HG02759 (cell line): Measurements from ENCODE around the gene RNF112.
"Not testable (repeated sequence)": the region's sequence is repeated elsewhere in the genome, so short reads cannot be mapped to it uniquely, and the experiment has no call there.

Source experiments
- ATAC-seq: cut with Tn5 transposase; IDR thresholded peaks from one replicate; pipeline ENCODE4 v1.9.1; 2021; ENCODE audit warnings: mild to moderate bottlenecking, moderate library complexity; ENCODE audit not compliant: unreplicated experiment

RNF112 gene

DNA sequence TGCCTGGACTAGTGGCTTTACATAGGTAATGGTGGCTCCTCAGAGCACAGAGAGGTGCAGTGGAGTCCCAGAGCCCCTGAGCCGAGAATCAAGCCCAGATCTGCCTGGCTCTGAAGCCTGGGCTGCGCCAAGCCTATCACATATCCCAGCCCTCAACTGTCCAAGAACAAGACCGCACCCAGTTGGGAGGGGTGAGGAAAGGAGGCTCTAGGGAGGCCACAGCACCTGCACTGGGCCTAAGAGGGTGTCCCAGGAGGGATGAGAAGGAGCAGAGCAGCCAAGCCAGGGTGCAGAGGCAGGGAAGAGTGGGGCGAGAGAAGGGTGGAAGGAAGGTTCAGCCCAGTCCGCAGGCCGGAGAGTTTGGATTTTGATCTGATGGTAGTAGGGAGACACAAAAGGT lies 941 bp upstream of the RNF112 start:
- ATAC-seq, result no peak

- no peak for ATAC-seq
Measured at GRCh38 chr17:19411631-19412030, 599 bp downstream of the RNF112 start.

DNA sequence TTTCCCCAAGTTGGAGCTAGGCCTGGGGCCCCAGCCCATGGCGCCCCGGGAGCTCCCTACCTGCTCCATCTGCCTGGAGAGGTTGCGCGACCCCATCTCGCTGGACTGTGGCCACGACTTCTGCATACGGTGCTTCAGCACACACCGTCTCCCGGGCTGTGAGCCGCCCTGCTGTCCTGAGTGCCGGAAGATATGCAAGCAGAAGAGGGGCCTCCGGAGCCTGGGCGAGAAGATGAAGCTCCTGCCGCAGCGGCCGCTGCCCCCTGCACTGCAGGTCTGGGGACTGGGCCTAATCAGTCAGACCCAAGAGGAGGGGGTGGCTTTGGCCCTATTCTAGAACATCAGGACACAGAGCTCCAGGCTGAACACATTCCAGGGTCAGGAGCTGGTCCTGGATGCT lies 1.5 kb downstream of the RNF112 start:
- no peak for ATAC-seq

- ATAC-seq, result no peak
Measured at GRCh38 chr17:19412984-19413383, 2.0 kb downstream of the RNF112 start.

- ATAC-seq, result no peak
Measured at GRCh38 chr17:19413761-19414160, 2.7 kb downstream of the RNF112 start.

- ATAC-seq, result no peak
Measured at GRCh38 chr17:19414396-19415280, 3.6 kb downstream of the RNF112 start.

- no peak for ATAC-seq
Measured at GRCh38 chr17:19415311-19415710, 4.3 kb downstream of the RNF112 start.

DNA sequence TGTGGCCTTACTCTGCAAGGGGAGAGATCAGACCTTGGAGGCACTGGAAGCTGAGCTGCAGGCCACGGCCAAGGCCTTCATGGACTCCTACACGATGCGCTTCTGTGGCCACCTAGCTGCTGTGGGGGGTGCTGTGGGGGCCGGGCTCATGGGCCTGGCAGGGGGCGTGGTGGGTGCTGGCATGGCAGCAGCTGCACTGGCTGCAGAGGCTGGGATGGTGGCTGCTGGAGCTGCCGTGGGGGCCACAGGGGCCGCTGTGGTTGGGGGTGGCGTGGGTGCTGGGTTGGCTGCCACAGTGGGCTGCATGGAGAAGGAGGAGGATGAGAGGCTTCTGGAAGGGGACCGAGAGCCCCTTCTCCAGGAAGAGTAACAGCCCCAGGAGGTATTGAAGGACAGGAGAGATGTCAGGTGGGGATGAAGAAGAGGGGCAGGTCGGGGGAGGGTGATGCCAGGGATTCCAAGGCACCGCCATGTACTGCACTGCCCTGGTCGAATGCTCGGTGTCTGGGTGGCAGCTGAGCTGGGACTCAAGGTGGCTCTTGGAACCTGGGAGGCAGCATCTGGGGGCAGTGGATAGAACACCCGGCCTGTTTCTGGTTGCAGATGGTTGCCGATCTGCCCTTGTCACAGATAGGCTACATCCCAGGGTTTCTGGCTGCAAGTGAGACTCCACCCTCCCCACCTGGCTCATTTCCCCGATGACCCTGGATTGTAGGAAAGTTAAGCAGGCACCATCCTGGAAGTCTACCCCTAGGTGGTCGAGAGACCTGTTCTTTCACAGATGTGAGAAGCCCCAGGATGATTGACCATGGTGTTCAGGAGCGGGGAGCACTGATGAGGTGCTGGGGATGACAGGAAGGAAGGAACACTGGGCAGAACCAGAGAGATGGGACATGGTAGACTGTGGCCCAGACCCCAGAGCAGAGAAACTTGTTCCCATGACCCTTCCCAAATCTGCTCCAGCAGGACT lies 5.1 kb downstream of the RNF112 start:
- ATAC-seq, result no peak

DNA sequence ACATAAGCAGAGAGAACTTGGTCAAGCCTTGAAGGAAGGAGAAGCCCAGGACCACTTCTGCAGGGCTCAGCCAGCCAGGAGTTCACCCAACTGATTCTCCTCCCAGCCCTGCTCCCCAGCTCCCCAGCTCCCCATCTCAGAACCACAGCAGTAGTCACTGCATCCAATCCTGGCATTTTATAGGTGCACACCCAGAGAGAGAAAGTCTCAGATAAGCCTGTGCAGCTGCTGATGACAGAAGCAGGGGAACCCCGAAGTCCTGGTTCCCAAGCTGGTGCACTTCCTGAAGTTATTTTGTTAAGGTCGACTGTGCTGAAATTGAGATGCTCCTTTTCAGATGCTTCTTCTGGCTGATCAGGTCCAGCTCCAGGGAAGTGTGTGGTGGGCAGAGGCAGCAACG lies 6.6 kb downstream of the RNF112 start:
- no peak for ATAC-seq

DNA sequence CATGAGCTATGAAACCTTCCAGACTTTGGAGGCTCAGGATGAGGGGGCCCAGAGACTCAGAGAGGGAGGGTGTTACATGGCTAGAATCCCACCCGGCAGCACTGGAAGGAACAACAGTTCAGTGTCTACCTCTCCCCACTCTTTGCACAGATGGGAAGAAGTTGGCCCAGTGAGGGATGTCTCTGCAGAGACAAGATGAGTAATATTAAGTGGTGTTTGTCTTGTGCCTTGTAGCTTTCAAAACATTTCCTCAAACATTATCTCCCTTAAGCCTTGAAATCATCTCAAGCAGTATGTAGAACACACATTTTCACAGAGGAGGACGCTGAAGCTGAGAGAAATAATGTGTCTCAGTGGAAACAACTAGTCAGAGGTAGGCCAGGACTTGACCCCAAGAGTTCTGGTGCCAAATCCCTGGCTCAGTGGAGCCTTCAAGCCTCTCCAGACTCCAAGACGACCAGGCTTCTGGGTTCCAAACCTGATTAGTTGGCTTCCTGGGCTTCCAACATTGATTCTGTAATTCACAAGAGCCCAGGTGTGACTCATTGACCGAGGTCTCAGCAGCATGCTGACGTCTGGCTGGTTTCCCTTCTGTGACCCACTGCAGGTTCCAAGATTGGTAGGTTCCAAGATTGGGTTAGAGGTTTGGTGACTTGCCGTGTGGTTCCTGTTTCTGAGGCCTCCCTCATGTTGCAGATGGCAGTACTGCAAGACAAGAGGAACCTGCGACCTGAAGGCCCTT lies 7.4 kb downstream of the RNF112 start:
- ATAC-seq, result no peak

GRCh38 chr17:19421219-19421618 lies 10.2 kb downstream of the RNF112 start:
- no peak for ATAC-seq

- no peak for ATAC-seq
Measured at GRCh38 chr17:19421926-19422325, 10.9 kb downstream of the RNF112 start.

- no peak for ATAC-seq
Measured at GRCh38 chr17:19424934-19425868, 14.2 kb downstream of the RNF112 start.

DNA sequence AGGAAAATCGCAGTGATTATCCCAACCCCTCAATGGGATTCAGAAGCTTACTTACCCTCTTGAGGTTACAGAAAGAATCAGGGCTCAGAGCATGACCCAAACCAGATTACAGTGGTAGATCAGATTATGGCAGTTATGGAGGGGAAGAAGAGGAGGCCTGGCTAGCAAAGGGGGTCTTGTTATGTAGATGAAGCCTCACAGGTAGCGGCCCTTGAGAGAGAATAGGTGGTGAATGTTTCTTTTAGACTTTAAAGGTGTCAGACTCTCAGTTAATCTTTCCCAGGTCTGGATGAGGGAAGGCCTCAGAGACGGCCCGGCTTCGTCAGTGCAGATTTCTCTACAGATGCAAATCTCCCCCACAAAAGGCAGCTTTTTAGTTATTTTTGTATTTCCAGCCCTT lies 15.6 kb downstream of the RNF112 start:
- ATAC-seq, result no peak

GRCh38 chr17:19431691-19432090 lies 20.7 kb downstream of the RNF112 start:
- ATAC-seq, result no peak

DNA sequence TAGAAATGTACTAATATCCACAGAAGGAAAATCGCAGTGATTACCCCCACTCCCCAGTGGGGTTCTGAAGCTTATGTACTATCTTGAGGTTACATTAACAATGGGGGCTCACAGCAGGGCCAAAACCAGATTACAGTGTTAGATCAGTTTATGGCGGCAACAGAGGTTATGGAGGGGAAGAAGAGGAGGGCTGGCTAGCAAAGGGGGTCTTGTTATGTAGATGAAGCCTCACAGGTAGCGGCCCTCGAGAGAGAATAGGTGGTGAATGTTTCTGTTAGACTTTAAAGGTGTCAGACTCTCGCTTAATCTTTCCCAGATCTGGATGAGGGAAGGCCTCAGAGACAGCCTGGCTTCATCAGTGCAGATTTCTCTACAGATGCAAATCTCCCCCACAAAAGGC lies 22.2 kb downstream of the RNF112 start:
- ATAC-seq, result no peak

DNA sequence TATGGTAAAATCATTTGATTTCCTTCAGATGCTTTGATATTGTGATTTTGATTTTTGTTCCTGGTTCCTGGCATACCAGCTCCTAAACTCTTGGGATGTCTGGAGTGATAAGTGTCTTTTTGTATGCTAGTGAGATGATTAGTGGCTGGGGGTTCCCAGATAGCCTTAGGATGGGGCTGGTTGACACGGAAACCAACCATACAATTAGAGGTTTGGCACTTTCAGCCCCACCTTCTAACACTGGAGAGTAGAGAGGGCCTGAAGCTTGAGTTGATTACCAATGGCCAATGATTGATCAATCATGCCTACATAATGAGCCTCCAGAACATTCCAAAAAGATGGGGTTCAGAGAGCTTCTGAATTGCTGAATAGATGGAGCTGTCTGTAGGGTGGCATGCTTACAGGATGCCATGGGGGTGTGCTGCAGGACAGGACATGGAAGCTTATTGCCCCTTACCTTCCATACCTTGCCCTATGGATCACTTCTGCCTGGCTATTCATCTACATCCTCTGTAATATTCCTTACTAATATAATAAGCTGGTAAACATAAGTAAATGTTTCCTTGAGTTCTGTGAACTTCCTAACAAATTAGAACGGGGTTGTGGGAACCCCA lies 22.8 kb downstream of the RNF112 start:
- no peak for ATAC-seq

GRCh38 chr17:19440421-19440820 lies 29.4 kb downstream of the RNF112 start:
- ATAC-seq, result no peak

- not testable (repeated sequence) for ATAC-seq
Measured at GRCh38 chr17:19441288-19441687, 30.3 kb downstream of the RNF112 start.

DNA sequence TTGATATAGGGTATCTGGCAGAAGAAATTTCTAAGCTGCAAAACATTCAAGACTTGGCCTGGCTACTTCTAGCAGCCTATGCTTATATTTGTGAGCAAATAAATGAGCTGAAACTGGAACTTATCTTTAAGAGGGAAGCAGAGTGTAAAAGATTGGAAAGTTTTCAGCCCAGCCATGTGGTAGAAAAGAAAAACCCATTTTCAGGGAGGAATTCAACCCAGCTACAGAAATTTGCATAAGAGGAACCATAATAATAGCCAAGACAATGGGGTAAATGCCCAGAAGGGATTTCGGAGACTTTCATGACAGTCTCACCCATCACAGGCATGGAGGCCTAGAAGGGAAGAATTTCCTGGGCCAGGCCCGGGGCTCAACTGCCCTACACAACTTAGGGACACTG lies 31.7 kb downstream of the RNF112 start:
- ATAC-seq, result no peak
